GM13976 (cell line): ENCODE results near the gene NRP2.

Experiments
- DNase-seq: peaks from one replicate; pipeline ENCODE4 v3.0.0; 2012; ENCODE audit warnings: low spot score
- CTCF ChIP-seq: IDR thresholded peaks from 2 replicates; pipeline ENCODE4 v1.5.1; 2012; ENCODE audit warnings: borderline replicate concordance, mild to moderate bottlenecking; ENCODE audit not compliant: insufficient read depth; ENCODE audit errors: extremely low read depth, missing control alignments, control extremely low read depth
- in situ Hi-C: fragments of 300-500 bp; cut with MboI; formaldehyde crosslinking; loops from one replicate; pipeline ENCODE4 v1.12.0; 2022; ENCODE audit warnings: low sequenced_read_pairs, mixed read lengths, inconsistent platforms; ENCODE audit not compliant: unreplicated experiment

The NRP2 gene

GRCh38 chr2:205714789-205715720 lies 32.8 kb downstream of the NRP2 start:
- TF ChIP-seq CTCF = no peak
- no peak for DNase-seq
- in situ Hi-C loops = no loop called here

- in situ Hi-C loops = no loop called here
- TF ChIP-seq CTCF = no peak
- DNase-seq = no peak
Measured at GRCh38 chr2:205715831-205716525, 33.7 kb downstream of the NRP2 start.

DNA sequence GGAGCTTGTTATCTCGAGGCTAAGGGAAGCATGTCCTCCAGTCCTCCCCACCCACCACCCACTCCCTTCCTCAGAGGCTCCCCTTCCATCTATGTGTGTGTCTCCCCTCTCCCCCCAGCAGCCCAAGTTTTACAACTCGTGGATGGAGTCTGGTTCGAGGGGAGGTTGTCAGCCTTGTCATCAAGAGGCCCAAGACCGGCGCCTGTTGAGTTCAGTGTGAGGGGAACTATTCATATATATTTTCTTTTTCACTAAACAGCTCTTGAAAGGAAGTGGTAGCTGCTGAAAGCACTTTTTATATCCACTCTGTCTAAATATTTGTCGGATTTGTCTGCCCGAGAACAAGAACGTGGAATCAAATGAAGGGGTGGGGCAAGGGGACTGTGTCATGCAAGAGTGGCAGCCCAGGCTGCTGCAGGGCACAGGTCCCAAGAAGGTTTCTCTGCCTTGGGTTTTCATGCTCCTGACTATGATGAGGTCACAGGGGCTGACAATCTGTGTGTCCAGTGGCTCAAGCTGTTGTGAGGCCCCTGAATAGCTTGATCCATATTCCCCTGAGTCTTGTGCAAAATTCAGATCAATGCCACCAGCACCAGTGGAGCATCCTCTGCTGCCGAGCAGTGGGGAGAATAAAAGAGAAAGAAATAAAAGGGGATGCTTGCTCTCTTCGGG lies 35.0 kb downstream of the NRP2 start:
- TF ChIP-seq CTCF = no peak
- in situ Hi-C loops = no loop called here
- no peak for DNase-seq

DNA sequence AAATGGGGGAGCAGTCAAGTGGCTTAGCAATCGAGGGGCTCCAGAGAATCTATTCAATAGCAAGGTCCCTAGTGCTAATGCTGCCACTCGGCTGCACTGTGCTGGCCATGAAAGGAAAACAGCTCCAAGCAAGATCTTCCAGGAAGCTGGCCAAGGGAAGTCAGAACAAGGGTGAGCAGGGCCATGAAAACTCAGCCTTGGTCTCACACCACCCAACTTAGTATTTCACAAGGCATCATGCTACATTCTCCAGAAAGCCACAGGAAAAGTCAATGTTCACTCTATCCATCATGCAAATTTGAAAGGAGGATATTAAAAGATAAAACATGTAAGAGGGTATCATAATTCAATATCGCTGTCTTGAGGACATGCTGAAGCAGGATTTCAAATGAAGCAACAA lies 35.7 kb downstream of the NRP2 start:
- TF ChIP-seq CTCF = no peak
- no peak for DNase-seq
- in situ Hi-C loops = no loop called here

DNA sequence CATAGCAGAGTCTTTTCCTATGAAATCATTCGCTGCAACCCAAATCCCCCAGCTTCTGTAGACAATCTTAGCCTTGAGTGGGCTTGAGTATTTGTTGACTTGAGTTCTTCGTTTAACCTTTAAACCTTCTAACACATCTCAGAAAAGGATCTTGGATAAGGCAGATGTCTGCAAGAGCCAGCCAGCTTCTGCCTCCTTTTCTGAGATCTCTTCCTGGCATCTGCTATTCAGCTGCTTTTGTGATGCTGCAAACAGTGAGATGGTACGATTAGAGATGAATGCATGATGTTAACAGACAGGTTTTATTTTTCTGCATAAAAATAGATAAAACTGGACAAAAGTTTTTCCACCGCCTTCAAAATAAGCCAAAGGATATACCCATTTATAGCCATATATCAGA lies 37.5 kb downstream of the NRP2 start:
- DNase-seq = no peak
- in situ Hi-C loops = no loop called here

More for the DNA sequence above, 37.5 kb downstream of the NRP2 start:
- TF ChIP-seq CTCF = no peak
